ENCODE data around the gene CR1. TPM values are rescaled to one million over a fixed set of nuclear protein-coding genes. Genes with fewer than 3 reads are reported as not detected.
"Not testable (repeated sequence)": the region's sequence is repeated elsewhere in the genome, so short reads cannot be mapped to it uniquely, and the experiment has no call there.

Gene CR1
- total and polyA plus RNA-seq, 2 of the 4 experiments (the other 2 are of a cell fraction): not detected

DNA sequence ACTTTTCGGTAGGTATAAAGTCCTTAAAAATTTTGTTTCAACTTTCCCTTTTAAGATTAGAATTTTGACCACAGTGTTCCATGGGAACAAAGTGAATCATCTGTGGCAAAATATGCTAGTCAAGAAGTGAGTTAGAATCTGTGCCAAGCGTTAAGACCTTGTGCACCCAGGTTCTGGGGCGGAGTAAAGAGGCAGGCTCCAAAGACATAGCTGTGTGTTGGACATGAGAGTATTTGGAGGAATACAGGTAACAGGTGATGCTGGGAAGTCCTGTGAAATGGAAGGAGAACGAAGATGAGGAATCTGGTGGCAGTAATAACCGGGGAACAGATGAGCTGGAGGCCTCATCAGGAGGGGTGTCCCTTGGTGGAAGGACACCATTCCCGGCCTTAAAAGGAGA is 138.3 kb downstream of the CR1 start:
- in situ Hi-C loops (cut with MboI; ENCODE audit: low sequenced_read_pairs); H3K18ac ChIP-seq (ENCODE audit: low read depth, low read length); ATAC-seq (ENCODE audit: low read depth); H4K91ac ChIP-seq (ENCODE audit: insufficient read depth, low read depth, low read length); H3K4me2 ChIP-seq (ENCODE audit: low read depth, low read length); H3K36me3 ChIP-seq (ENCODE audit: control insufficient read depth, insufficient read depth, low read length); DNase-seq; H4K8ac ChIP-seq (ENCODE audit: low read depth in 2 of 2, low read length in 2 of 2); H2BK20ac ChIP-seq (ENCODE audit: low read depth, low read length); H3K9me1 ChIP-seq (ENCODE audit: insufficient read depth, low read length); H4K20me1 ChIP-seq (ENCODE audit: insufficient read depth, low read length); H3K14ac ChIP-seq (replicated peaks; ENCODE audit: low read depth, low read length); H2BK5ac ChIP-seq (ENCODE audit: low read depth, low read length, poor library complexity, severe bottlenecking); dilution Hi-C loops (cut with HindIII; ENCODE audit: low sequenced_read_pairs, unreplicated experiment); H3K79me1 ChIP-seq (ENCODE audit: low read depth in 1 of 2, low read length in 2 of 2); POLR2A ChIA-PET (ENCODE audit: unreplicated experiment); H2AFZ ChIP-seq (replicated peaks; ENCODE audit: low read length, poor library complexity); H2BK15ac ChIP-seq (ENCODE audit: low read depth, low read length); H3K9me3 ChIP-seq (ENCODE audit: control insufficient read depth, insufficient read depth, low read length); H3K27me3 ChIP-seq (ENCODE audit: control insufficient read depth, insufficient read depth, low read length); intact Hi-C loops (cut with micrococcal nuclease); H4K5ac ChIP-seq (ENCODE audit: low read depth, low read length); H3K23ac ChIP-seq (ENCODE audit: low read depth, low read length); H3K4me1 ChIP-seq (ENCODE audit: control insufficient read depth, insufficient read depth, low read length); H3K9ac ChIP-seq (ENCODE audit: low read depth, low read length); H2BK120ac ChIP-seq (ENCODE audit: low read depth, low read length); BruUV-seq (replicated peaks); H3K4ac ChIP-seq (ENCODE audit: low read depth, low read length); H3K27ac ChIP-seq (ENCODE audit: insufficient read depth, low read length); H2AK5ac ChIP-seq (ENCODE audit: low read depth, low read length); H3K4me3 ChIP-seq (ENCODE audit: insufficient read depth, low read depth, low read length); CTCF ChIA-PET; H2AK9ac ChIP-seq (replicated peaks; ENCODE audit: low read depth, low read length, poor library complexity); H3K56ac ChIP-seq (ENCODE audit: extremely low read depth, insufficient read depth, low read length): not testable (repeated sequence)
- no CpG with 5 or more reads among the region's 6 CpGs for WGBS, 2 experiments (ENCODE audit: extremely low coverage in 2 of 2, insufficient read length in 1 of 2)

GRCh38 chr1:207635569-207636186 is 139.7 kb downstream of the CR1 start:
- H2AFZ ChIP-seq (replicated peaks; ENCODE audit: low read length, poor library complexity); intact Hi-C loops (cut with micrococcal nuclease); dilution Hi-C loops (cut with HindIII; ENCODE audit: low sequenced_read_pairs, unreplicated experiment); H3K79me1 ChIP-seq (ENCODE audit: low read depth in 1 of 2, low read length in 2 of 2); H3K36me3 ChIP-seq (ENCODE audit: control insufficient read depth, insufficient read depth, low read length); H3K4ac ChIP-seq (ENCODE audit: low read depth, low read length); in situ Hi-C loops (cut with MboI; ENCODE audit: low sequenced_read_pairs); H2BK120ac ChIP-seq (ENCODE audit: low read depth, low read length); H2BK5ac ChIP-seq (ENCODE audit: low read depth, low read length, poor library complexity, severe bottlenecking); H3K9ac ChIP-seq (ENCODE audit: low read depth, low read length); H3K9me1 ChIP-seq (ENCODE audit: insufficient read depth, low read length); CTCF ChIA-PET; H3K23ac ChIP-seq (ENCODE audit: low read depth, low read length); H2BK20ac ChIP-seq (ENCODE audit: low read depth, low read length); H4K20me1 ChIP-seq (ENCODE audit: insufficient read depth, low read length); H4K91ac ChIP-seq (ENCODE audit: insufficient read depth, low read depth, low read length); H3K27me3 ChIP-seq (ENCODE audit: control insufficient read depth, insufficient read depth, low read length); DNase-seq; H2AK5ac ChIP-seq (ENCODE audit: low read depth, low read length); H4K8ac ChIP-seq (ENCODE audit: low read depth in 2 of 2, low read length in 2 of 2); POLR2A ChIA-PET (ENCODE audit: unreplicated experiment); H2BK15ac ChIP-seq (ENCODE audit: low read depth, low read length); BruUV-seq (replicated peaks); H3K9me3 ChIP-seq (ENCODE audit: control insufficient read depth, insufficient read depth, low read length); H3K27ac ChIP-seq (ENCODE audit: insufficient read depth, low read length); H3K18ac ChIP-seq (ENCODE audit: low read depth, low read length); ATAC-seq (ENCODE audit: low read depth); H3K4me2 ChIP-seq (ENCODE audit: low read depth, low read length); H2AK9ac ChIP-seq (replicated peaks; ENCODE audit: low read depth, low read length, poor library complexity); H4K5ac ChIP-seq (ENCODE audit: low read depth, low read length); H3K4me1 ChIP-seq (ENCODE audit: control insufficient read depth, insufficient read depth, low read length); H3K14ac ChIP-seq (replicated peaks; ENCODE audit: low read depth, low read length); H3K56ac ChIP-seq (ENCODE audit: extremely low read depth, insufficient read depth, low read length); H3K4me3 ChIP-seq (ENCODE audit: insufficient read depth, low read depth, low read length): not testable (repeated sequence)
- 60% methylated on average over 1 of the region's 7 CpGs; no CpG with 5 or more reads in 1 of the 2 experiments for whole genome bisulfite sequencing, 2 experiments (ENCODE audit: extremely low coverage in 2 of 2, insufficient read length in 1 of 2)

Data from IMR-90 (cell line).